Putamen (tissue), 1 donor: ENCODE measurements around the gene ZNF862.

Experiments
- DNase-seq: peaks from one replicate; pipeline ENCODE4 v3.0.0-alpha.2; 2016; ENCODE audit warnings: low spot score

ZNF862 gene

DNA sequence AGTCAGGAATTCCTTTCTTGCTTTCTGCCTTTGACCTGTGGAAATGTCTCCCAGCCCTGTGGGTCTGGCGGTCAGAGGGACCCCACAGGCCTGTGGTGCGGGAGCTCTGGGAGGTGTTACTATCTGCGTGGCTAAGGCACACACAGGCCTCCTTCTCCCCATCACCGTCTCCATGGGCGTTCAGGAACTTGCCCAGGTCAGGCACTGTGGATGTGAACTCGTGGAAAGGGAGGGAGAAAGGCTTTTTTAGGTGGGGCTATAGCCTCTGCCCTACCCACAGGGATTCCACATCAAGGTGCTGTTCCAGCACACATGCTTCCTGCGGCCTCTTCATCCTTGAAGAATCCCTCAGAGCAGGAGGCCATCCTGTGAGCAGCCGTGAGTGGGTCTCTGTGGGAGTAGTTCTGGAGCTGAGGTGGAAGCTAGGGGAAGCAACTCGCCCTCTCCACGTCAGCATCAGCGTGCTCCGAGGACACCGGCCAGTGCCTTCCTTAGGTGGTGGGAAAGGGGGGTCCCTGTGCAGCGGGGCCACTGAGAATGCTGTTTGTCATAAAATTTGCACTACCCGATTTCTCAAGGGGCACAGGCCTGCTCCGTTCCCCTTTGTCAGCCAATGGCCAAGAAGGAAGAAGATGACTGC, 28.1 kb downstream of the ZNF862 start:
- DNase-seq: no peak

GRCh38 chr7:149866779-149867447, 28.7 kb downstream of the ZNF862 start:
- DNase-seq: no peak

GRCh38 chr7:149867762-149868622, 29.8 kb downstream of the ZNF862 start:
- no peak for DNase-seq

DNA sequence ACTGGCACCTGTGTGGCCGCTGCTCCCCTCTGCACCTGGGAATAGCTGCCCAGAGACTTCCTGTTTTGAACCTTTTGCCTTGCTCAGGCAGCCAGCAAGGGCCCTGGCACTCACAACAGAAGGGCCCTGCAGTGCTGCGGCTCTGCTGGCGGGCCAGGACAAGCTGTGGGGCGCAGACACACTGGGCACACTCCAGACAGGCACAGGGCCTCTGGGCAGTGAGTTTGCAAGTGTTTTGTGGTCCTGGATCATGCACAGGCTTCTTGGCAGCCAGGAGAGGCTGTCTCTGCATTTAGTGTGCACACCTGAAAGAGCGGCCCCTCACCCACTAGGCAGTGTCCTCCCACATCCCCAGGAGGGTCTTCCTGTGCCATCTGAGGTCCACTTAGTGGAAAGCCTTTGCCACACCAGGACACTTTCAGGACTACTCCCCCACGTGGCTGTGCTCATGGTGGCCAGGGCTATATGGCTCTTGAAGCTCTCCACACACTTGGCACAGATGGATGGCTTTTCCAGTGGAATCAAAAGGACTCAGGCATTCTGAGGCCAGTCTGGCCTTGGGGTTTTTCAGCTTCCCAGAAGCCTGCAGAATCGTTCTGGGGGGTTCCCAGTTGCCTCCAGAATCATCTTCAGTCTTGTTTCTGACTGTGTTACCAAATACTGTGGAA, 30.6 kb downstream of the ZNF862 start:
- DNase-seq: no peak

DNA sequence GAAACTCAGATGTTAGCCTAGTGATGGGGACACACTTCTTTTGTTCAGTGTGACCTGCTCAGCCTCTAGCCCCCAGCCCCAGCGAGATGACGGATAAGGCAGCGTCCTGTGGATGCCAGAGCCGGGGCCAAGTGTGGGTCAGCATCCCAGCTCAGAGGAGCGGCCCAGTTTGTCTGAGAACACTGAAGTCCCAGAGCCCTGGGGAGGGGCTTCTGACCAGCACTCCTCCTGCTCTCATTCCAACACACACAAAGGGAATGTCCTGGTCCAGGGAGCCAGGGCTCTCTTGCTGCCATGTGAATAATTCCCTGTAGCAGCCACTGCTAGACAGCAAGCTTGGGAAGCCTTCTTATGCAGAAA, 31.1 kb downstream of the ZNF862 start:
- DNase-seq: no peak

GRCh38 chr7:149869867-149870266, 31.7 kb downstream of the ZNF862 start:
- no peak for DNase-seq

DNA sequence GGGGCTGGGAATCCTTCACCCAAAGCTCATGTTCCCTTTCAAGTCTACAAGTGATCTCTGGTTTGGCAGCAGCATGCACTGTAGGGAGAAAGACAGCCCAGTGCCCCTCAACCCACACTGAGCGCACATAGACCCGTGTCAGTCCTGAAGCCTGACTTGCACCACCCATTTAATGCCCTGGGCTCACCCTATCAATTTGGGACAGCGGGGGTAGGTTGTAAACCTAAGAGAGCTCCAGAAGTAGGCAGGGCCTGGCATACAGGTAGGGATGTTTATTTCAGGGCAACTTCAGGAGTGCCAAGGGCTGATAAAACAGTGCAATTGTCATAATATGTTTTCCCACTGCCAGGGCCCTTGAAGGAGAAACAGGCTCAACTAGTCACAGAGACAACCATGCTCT, 32.1 kb downstream of the ZNF862 start:
- DNase-seq: no peak

DNA sequence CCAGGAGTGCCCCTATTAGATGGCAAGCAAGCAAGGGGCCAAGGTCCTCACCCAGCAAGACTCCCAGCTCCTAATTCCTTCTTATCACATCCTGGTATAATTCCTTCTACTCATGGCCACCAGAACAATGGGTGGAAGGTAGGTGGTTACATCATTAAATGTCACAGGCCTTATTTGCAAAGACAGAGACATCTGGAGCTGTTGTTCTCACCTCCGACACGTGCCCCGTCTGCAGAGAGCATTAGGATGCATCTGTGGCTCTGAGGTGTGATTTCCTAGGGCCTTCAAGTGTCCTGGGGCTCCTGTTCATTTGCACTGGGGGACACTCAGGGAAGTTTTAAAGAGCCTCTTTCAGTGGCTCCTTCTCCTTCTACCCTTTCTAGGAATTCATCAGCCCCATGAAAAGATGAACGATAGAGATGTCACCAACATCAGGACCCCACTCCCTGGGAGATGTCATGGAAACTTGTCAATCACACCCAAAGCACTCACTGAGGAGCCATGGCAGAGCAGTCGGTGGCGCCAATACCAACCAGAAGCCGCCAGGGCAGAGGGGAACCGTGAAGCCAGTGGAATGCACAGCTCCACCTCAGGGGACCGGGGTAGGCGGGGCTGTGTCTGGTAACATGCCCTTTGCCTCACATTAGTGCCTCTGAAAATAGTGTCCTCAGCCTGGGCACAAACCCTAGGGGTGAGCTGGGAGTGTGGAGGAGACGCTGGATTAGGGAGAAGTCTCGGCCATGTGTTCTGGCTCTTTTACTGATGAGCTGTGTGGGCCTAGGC, 32.7 kb downstream of the ZNF862 start:
- no peak for DNase-seq

DNA sequence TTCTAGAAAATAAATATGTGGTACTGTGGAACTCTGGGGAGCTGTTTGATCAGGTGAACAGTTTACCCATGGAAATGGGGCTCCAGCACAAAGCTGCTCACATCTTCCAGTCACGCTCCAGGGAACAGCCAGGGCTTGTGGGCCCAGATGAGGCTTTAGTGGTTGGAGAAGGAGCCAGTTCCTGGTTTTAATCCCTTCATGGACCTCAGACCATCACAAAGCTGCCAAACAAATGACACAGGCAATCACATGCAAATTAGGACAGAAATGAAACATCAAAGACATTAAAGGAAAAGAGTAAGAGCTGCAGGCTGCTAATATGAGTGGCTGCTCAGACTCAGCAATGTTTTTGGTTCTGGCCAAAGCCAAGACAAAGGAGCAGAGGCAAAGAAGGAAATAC, 33.4 kb downstream of the ZNF862 start:
- no peak for DNase-seq

GRCh38 chr7:149872419-149873073, 34.4 kb downstream of the ZNF862 start:
- peak; percentile 81 for DNase-seq

- peak; percentile 95 for DNase-seq
Observed at GRCh38 chr7:149873074-149873969, 35.1 kb downstream of the ZNF862 start, which contains the start of gene ATP6V0E2. ATP6V0E2 (plus strand) TSS chr7:149873969; CDS start chr7:149874066, 97 bp downstream.

DNA sequence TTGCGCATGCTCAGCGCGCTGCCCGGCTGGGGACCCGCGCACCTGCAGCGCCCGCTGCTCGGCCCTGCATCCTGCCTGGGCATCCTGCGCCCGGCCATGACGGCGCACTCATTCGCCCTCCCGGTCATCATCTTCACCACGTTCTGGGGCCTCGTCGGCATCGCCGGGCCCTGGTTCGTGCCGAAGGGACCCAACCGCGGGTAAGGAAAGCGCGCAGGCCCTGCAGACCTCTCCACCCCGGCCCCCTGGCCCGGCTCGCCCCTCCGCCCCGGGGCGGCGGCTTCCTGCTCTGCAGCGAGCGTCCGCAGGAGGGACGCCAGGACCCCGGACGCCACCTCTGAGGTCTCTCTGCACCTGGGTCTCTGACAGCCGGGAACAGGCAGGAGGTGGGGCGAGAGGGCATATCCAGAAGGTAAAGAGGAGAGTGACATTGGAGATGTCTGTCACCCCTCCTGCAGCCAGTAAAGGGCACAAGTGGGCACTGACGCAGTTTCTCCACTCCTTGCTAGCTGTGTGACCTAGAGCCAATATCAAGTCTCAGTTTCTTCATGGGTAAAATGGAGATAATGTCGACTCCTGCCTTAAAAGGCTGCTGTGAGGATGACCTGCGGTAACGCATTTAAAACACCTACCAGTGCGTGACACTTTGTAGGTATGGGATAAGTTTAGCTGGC, 35.9 kb downstream of the ZNF862 start:
- no peak for DNase-seq

DNA sequence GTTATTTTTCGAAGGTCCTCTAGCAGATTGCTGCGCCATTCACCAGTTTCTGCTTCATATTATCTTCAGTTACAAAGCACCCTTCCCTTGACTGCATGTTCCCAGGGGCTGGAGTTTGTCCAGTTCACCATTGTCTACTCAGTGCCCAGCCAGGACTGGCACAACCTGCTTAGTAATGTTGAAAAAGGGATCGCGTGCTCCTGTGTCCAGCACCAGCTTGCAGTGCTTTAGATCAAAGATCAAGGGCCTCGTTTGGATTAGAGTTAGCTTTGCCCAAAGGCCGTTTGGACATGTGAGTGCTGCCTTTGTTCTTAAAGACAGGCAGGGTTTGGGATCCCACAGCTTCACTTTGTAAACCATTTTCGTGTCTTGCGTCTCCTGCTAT, 36.5 kb downstream of the ZNF862 start:
- no peak for DNase-seq

DNA sequence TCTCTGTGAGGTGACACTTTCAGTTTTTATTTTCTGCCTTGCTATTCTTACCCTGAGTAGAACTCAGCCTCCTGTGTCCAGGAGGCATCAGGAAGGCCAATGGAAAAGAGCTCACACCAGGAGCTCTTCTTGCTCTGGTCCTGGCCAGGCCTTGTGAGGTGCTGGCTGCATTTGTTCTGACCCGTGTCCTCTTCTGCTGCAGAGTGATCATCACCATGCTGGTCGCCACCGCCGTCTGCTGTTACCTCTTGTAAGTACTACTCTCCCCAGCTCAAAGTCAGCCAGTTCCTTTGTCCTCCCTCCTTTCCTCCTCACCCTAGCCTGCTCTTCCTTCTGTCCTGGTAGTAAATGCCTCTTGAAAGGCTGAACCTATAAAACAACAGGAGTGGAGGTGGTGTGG, 37.2 kb downstream of the ZNF862 start:
- no peak for DNase-seq

- no peak for DNase-seq
Observed at GRCh38 chr7:149877890-149878522, 39.8 kb downstream of the ZNF862 start.

- DNase-seq: no peak
Observed at GRCh38 chr7:149878523-149878921, 40.3 kb downstream of the ZNF862 start.

GRCh38 chr7:149879271-149879743, 41.1 kb downstream of the ZNF862 start:
- no peak for DNase-seq

DNA sequence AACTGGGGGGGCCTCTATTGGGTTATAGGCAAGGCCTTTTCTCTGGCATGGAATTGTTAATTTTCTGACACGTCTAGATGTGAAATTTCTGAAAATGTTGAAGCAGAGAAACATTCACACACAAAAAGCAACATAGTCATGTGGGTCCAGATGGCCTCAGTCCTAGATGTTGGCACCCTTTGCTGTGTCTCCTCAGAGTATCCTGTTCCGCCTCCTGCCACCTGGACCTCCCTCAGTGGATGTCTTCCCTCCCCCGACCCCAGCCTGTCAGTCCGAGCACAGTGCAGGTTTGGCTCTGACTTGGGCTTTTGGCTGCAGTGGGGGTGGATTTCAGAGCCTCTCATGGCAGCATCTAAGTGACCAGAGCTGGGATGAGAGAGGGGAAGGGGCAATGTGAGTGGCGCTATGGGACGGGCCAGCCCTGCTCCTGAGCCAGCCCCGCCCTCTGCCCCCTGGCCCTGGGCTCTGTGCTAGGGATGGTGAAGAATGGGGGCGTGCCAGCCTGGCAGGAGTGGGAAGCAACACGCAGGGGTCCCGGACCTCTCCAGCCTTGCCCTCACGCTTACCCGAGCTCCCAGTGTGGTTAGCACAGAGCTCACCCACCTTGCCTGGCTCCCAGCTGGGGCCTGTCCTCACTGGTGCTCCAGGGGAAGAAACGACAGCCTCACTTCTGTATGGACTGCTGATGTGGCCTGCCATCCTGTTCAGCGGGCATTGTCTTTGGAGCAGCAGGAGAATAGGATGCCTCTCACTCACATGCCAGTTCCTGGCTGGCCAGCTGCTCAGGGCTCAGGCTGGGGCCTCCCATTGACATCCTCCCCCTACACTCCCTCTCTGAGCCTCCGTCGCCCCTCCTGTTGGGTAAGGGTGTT, 41.8 kb downstream of the ZNF862 start:
- no peak for DNase-seq
